ENCODE results near the gene LIPM. TPM values are rescaled to one million over a fixed set of nuclear protein-coding genes. Genes with fewer than 3 reads are reported as not detected.

LIPM gene, protein sequence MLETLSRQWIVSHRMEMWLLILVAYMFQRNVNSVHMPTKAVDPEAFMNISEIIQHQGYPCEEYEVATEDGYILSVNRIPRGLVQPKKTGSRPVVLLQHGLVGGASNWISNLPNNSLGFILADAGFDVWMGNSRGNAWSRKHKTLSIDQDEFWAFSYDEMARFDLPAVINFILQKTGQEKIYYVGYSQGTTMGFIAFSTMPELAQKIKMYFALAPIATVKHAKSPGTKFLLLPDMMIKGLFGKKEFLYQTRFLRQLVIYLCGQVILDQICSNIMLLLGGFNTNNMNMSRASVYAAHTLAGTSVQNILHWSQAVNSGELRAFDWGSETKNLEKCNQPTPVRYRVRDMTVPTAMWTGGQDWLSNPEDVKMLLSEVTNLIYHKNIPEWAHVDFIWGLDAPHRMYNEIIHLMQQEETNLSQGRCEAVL
- not detected for polyA plus RNA-seq (2012; ENCODE audit: missing spikeins)

DNA sequence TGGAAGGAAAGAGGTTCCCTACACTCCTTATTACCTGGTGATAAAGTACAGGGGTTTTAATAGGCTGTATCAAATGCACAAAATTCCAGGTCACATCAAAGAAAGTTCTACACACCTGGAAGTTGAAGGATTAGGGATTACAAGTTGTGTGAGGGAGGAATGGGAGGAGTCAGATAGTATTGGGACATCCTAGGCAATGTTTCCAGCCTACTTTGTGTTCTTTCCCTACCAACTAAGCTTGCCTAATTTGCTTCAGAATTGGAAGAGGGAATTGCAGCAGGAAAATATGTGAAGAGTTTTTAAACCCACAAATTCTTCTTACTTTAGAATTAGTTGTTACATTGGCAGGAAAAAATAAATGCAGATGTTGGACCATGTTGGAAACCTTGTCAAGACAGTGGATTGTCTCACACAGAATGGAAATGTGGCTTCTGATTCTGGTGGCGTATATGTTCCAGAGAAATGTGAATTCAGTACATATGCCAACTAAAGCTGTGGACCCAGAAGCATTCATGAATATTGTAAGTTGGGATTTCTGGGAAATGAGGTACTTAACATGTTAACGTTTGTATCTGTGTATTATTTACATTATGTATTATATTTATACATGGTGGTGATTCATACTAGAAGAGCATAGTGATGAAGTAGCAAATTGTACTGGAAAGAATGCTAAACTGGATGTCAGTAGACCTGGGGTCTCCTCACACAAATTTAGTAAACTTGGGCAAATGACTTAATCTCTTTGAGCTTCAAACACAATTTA, at the start of gene LIPM:
Gene LIPM, plus strand, starts transcription at position 208 of the 763 bp plus-strand sequence. Its CDS starts 167 bp downstream, at position 375.
- no peak for FAIRE-seq
- DNase-seq (ENCODE audit: insufficient read length), result no peak
- TF ChIP-seq TAF1 (IDR thresholded peaks at IDR 0.05; ENCODE audit: borderline replicate concordance, low read depth, low read length) (no peak), POLR2A (IDR thresholded peaks at IDR 0.05; ENCODE audit: low read depth, low read length) (no peak), POLR2AphosphoS5 (IDR thresholded peaks at IDR 0.05; ENCODE audit: low read depth, low read length) (no peak)

DNA sequence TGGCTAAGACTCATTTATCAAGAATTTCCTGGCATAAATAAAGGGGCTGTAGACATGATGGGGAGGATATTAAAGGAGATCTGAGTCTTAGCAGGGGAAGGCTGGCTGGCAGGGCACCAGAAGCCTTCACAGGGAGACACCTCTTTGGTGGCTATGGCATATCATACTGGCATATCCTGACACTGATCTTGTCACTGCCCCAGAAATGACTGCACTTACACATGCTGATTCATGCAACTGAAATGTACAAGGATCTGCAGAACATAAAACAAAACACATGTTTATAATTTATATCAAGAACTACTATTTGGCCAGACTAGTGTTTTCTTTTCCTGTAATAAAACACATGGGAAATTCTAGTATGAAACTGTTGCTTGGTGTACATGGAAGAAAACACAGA, 48.2 kb upstream of the LIPM start:
- FAIRE-seq, result no peak
- no peak for TF ChIP-seq POLR2AphosphoS5 (IDR thresholded peaks at IDR 0.05; ENCODE audit: low read depth, low read length)
- no peak for TF ChIP-seq TAF1 (IDR thresholded peaks at IDR 0.05; ENCODE audit: borderline replicate concordance, low read depth, low read length)
- no peak for TF ChIP-seq POLR2A (IDR thresholded peaks at IDR 0.05; ENCODE audit: low read depth, low read length)
- no peak for DNase-seq (ENCODE audit: insufficient read length)

DNA sequence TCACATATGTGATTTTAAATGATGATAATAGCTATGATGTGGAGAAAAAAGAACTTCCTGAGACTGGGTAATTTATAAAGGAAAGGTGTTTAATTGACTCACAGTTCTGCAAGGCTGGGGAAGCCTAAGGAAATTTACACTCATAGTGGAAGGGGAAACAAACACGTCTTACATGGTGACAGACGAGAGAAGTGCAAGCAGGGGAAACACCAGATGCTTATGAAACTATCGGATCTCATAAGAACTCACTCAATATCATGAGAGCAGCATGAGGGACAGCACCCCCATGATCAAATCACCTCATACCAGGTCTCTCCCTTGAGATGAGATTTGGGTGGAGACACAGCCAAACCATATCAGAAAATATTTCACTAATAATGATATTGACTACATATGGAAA, 46.8 kb upstream of the LIPM start:
- no peak for DNase-seq (ENCODE audit: insufficient read length)
- FAIRE-seq, result peak; percentile 76
- no peak for TF ChIP-seq POLR2A (IDR thresholded peaks at IDR 0.05; ENCODE audit: low read depth, low read length)
- TF ChIP-seq TAF1 (IDR thresholded peaks at IDR 0.05; ENCODE audit: borderline replicate concordance, low read depth, low read length), result no peak
- no peak for TF ChIP-seq POLR2AphosphoS5 (IDR thresholded peaks at IDR 0.05; ENCODE audit: low read depth, low read length)

DNA sequence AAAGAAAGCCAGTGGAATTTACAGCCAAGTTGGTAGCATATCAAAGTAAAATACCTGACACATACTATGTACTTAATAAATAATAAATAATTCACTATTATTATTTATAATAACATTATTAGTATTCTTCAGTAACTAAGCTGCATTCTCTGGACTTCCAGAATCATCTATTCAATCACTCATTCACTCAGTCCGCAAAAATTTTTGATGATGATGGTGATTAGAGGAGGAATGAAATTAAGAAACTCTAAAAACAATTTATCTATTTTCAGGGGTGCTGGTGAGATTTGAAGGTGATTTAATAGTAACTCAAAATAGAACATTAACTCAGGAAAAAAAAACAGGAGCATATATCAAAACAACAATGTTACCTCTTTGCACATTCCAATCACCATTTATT, 45.9 kb upstream of the LIPM start:
- DNase-seq (ENCODE audit: insufficient read length) (no peak), FAIRE-seq (no peak)
- TF ChIP-seq POLR2A (IDR thresholded peaks at IDR 0.05; ENCODE audit: low read depth, low read length) (no peak), TAF1 (IDR thresholded peaks at IDR 0.05; ENCODE audit: borderline replicate concordance, low read depth, low read length) (no peak), POLR2AphosphoS5 (IDR thresholded peaks at IDR 0.05; ENCODE audit: low read depth, low read length) (no peak)

DNA sequence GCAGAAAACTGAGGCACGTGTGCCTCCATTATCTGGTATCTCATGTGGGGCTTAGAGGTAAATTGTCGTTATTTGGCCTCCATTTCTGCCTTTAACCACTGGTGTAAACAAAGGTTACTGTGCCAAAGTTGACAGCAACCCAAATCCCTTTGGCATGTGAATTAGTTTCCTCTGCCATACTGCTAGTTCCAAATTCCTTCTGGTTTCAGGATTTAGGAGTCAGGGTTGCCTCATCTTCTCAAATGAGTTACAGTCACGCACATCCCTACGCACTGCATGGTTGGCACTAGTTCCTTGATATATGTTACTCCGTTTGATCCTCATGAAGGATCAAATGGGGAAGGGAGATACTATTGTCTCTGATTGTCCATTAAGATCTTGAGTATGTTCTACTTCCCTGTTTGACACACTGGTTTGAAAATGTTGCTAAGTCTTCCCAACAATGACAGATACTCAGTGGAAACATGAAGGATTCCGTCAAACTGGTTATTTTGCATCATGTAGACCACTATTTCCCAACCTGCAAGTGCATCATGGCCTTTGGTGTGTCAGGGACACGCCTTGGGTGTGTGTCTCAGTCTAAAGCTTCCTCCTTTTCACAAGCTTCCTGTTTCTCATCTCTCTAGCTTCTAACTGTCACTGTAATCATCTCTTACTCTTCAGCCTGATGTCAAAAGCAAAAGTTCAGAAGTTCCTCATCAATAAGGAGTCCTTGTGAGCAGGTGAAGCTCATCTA, 43.0 kb upstream of the LIPM start, which contains the start of gene LIPN:
Gene LIPN, plus strand, starts transcription at position 655 of the 736 bp plus-strand sequence. CDS start 1,386 bp downstream, outside the sequence.
- DNase-seq (ENCODE audit: insufficient read length) (no peak), FAIRE-seq (peak; percentile 63)
- TF ChIP-seq POLR2AphosphoS5 (IDR thresholded peaks at IDR 0.05; ENCODE audit: low read depth, low read length) (no peak), POLR2A (IDR thresholded peaks at IDR 0.05; ENCODE audit: low read depth, low read length) (no peak), TAF1 (IDR thresholded peaks at IDR 0.05; ENCODE audit: borderline replicate concordance, low read depth, low read length) (no peak)

DNA sequence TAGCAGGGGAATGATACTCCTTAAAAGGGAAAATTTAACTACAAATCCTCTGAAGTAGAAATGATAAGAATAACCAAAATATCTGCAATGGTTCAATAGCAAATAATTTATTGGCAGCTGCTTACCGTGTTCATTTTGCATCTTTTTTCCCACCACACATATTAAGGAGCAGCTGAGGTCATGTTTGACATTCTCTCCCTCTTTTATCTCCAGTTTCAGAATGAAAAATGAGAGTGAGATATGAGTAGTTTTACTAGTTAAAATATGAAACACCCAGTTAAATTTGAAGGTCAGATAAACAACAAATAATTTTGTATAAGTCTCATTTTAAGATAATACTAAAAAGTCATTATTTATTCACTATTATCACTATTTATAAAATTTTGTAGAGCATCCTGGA, 39.6 kb upstream of the LIPM start:
- FAIRE-seq (no peak), DNase-seq (ENCODE audit: insufficient read length) (no peak)
- TF ChIP-seq POLR2A (IDR thresholded peaks at IDR 0.05; ENCODE audit: low read depth, low read length) (no peak), TAF1 (IDR thresholded peaks at IDR 0.05; ENCODE audit: borderline replicate concordance, low read depth, low read length) (no peak), POLR2AphosphoS5 (IDR thresholded peaks at IDR 0.05; ENCODE audit: low read depth, low read length) (no peak)

DNA sequence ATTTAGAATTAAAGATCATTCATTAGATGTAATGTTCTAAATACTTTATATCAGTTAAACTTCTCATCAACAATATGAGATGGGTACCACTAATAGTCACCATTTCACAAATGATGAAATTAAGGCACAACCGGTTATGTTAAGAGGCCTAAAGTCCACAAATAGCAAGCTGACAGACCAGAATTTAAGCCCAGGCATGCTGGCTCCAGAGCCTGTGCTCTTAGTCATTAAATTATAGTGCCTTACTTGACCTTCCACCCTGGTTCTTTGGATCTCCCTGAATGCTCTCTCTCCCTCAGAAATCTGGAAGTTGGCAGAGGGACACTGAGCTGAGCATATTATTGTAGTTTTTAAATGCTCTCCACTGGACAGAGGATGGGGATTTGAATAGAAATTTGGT, 39.1 kb upstream of the LIPM start:
- DNase-seq (ENCODE audit: insufficient read length) (no peak), FAIRE-seq (no peak)
- TF ChIP-seq POLR2AphosphoS5 (IDR thresholded peaks at IDR 0.05; ENCODE audit: low read depth, low read length), result no peak
- no peak for TF ChIP-seq TAF1 (IDR thresholded peaks at IDR 0.05; ENCODE audit: borderline replicate concordance, low read depth, low read length)
- TF ChIP-seq POLR2A (IDR thresholded peaks at IDR 0.05; ENCODE audit: low read depth, low read length), result no peak

DNA sequence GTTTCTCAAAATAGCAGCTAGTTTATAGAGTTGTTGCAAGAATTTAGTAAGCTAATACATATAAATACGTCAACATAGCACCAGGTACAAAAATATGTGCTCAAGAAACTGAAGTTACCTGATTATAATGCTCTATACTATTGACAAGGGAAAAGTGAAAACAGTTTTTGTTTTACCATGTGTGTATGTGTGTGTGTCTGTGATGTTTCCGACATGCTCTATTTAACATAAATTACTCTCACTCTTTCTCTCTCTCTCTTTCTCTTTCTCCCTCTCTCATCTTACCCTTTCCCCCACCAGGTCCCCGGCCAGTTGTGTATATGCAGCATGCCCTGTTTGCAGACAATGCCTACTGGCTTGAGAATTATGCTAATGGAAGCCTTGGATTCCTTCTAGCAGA, 38.4 kb upstream of the LIPM start:
- DNase-seq (ENCODE audit: insufficient read length) (no peak), FAIRE-seq (no peak)

DNA sequence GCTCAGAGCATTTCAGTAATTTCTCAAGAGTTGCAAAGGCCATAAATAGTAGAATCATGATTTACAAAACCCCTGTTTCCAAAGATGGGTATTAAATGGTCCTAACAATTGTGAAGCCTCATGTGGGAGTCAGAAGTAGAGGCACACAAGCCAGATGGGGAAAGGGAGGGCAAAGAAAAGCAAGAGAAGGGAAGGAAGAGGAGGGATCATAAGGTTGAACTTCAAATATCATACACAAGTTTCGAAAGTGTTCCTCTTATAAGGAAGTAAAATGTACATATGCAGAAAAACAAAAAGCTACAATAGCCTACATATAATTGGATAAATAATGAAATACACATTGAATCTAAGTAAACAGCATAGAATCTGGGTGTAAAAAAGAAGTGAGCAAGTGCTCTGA, 36.7 kb upstream of the LIPM start:
- FAIRE-seq, result no peak

More for the DNA sequence above, 38.4 kb upstream of the LIPM start:
- TF ChIP-seq TAF1 (IDR thresholded peaks at IDR 0.05; ENCODE audit: borderline replicate concordance, low read depth, low read length), result no peak
- no peak for TF ChIP-seq POLR2A (IDR thresholded peaks at IDR 0.05; ENCODE audit: low read depth, low read length)
- TF ChIP-seq POLR2AphosphoS5 (IDR thresholded peaks at IDR 0.05; ENCODE audit: low read depth, low read length), result no peak

DNA sequence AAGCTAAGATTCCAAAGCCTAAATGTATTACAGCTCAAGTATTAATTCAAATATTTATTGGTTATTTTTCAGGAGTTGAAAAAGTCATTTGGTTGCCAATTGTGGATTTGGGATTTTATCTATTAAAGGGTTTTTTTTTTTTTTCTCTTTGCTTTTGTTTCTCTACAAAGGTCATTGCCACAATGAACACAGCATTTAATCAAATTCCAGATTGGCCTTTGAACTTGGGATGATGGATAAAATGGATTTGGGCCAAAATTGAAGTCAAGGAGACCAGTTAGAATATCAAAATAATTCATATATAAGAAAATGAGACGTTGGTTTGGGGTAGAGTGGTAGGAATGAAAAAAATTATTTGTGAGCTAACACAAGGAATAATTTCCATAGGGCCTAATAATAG, 33.1 kb upstream of the LIPM start:
- no peak for FAIRE-seq
- TF ChIP-seq TAF1 (IDR thresholded peaks at IDR 0.05; ENCODE audit: borderline replicate concordance, low read depth, low read length), result no peak
- no peak for TF ChIP-seq POLR2AphosphoS5 (IDR thresholded peaks at IDR 0.05; ENCODE audit: low read depth, low read length)
- TF ChIP-seq POLR2A (IDR thresholded peaks at IDR 0.05; ENCODE audit: low read depth, low read length), result no peak
- DNase-seq (ENCODE audit: insufficient read length), result no peak

More for the DNA sequence above, 36.7 kb upstream of the LIPM start:
- no peak for DNase-seq (ENCODE audit: insufficient read length)
- TF ChIP-seq POLR2A (IDR thresholded peaks at IDR 0.05; ENCODE audit: low read depth, low read length) (no peak), POLR2AphosphoS5 (IDR thresholded peaks at IDR 0.05; ENCODE audit: low read depth, low read length) (no peak), TAF1 (IDR thresholded peaks at IDR 0.05; ENCODE audit: borderline replicate concordance, low read depth, low read length) (no peak)

DNA sequence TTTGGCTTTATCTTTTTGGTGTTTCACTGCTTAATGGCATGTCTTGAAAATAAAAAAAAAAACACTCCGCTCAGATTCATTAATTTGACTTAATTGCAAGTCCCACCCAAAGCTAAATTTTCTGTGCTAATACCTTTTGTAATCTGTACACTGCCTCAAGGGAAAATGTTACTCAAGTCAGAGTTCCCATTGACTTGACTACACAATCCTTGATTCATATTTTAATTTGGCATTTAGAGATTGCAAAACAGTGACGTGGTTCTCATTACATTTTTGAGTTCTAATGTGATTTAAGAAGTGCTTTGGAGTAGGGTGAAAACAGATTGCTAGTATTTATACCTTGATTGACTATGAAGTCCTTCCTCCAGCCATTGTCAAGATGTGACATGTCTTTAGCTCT, 21.3 kb upstream of the LIPM start:
- FAIRE-seq (no peak), DNase-seq (ENCODE audit: insufficient read length) (no peak)

More for the DNA sequence above, 21.3 kb upstream of the LIPM start:
- TF ChIP-seq POLR2AphosphoS5 (IDR thresholded peaks at IDR 0.05; ENCODE audit: low read depth, low read length) (no peak), TAF1 (IDR thresholded peaks at IDR 0.05; ENCODE audit: borderline replicate concordance, low read depth, low read length) (no peak), POLR2A (IDR thresholded peaks at IDR 0.05; ENCODE audit: low read depth, low read length) (no peak)
